ENCODE results near the gene TOR1A.

Gene TOR1A, protein sequence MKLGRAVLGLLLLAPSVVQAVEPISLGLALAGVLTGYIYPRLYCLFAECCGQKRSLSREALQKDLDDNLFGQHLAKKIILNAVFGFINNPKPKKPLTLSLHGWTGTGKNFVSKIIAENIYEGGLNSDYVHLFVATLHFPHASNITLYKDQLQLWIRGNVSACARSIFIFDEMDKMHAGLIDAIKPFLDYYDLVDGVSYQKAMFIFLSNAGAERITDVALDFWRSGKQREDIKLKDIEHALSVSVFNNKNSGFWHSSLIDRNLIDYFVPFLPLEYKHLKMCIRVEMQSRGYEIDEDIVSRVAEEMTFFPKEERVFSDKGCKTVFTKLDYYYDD

DNA sequence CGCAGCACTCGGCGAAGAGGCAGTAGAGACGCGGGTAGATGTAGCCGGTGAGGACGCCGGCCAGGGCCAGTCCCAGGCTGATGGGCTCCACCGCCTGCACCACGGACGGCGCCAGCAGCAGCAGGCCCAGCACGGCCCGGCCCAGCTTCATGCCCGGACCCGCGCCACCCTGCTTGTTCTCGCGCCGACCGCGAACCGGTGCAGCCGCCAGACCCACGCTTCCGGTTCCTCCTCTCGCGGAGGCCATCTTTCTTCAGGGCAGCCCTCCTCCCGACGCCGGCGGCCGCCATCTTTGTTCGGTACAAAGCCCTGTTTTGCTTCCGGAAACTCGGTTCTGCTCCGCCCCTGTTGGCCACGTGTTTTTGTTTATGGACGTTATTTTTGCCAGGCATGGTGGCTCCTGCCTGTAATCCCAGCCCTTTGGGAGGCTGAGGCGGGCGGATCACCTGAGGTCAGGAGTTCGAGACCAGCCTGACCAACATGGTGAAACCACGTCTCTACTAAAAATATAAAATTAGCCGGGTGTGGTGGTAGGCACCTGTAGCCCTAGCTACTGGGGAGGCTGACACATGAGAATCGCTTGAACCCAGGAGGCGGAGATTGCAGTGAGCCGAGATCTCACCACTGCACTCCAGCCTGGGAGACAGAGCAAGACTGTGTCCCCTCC is at the start of gene TOR1A:
Gene TOR1A (minus strand): TSS at position 202 of the 667 bp plus-strand sequence. CDS start 51 bp downstream, at position 151.
- DNase-seq (ENCODE audit: low spot score), result peak; percentile 90

DNA sequence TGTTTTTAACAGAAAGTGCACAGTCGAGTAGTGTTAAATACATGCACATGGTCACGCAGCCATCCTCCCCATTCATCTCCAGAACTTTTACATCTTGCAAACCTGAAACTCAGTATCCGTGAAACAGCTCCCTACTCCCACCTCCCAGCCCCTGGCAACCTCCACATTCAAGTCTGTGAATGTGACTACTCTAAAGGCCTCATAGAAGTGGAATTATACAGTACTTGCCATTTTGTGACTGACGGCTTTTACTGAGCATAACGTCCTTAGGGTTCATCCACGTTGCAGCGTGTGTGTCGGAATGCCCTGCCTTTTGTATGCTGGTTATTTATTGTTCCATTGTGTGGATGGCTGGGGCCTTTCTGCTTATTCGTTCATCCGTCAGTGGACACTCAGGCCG is 47.1 kb upstream of the TOR1A start:
- no peak for DNase-seq (ENCODE audit: low spot score)

DNA sequence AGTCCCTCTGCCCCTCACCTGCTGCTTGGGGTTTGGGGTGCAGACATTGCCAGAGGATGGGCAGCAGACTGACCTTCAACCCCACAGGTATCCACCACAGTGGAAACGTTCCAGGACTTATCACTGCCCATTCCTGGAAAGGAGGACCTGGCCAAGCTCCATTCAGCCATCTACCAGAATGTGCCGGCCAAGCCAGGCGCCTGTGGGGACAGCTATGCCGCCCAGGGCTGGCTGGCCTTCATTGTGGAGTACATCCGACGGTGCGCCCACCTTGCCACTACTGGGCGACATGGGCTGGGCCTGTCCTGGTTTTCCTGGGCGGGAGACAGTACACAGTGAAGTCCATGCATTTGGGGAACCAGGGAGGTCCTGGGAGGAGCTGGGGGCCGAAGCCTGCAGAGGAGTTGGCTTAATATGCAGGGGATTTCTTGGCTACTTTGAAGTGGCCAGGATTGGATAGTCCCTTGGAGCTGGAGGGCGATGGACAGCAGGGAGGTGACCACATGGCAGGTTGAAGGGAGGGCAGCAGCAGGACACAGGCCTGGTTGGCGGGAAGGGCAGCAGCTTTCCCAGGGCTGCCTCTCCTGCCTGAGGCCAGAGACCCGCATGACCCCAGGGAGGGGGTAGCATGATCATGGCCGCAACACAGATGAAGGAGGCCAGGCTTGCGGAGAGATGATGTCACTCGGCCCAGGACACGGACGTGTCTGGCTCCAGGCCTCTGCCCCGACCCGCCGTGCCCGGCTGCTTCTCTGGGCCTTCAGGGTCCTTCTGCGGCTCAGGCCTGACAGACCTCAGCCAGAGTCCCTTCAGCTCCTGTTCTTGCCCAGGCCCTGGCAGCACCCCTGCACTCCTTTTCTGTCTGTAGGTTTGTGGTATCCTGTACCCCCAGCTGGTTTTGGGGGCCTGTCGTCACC is 45.9 kb upstream of the TOR1A start:
- no peak for DNase-seq (ENCODE audit: low spot score)

DNA sequence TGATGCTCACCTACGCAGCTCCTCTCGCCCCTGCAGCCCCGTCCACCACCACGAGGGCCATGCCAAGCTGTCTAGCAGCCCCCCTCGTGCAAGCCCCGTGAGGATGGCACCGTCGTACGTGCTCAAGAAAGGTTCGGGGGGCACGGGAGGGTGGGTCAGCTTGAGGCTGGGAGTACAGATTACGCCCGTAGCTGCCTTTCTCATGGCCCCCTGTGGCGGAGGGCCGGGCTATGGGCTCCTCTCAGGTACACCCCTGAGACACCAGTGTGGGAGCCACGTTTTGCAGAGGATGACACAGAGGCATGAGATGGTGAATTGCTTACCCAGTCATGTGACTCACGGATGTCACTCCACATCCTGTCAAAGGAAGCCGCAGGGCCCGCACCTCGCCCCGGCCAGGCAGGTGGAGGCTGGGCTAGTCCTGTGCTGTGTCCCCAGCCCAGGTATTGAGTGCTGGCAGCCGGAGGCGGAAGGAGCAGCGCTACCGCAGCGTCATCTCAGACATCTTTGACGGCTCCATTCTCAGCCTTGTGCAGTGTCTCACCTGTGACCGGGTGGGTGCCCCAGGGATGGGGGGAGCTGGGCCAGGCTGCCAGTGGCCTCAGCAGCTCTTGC is 45.0 kb upstream of the TOR1A start:
- peak; percentile 96 for DNase-seq (ENCODE audit: low spot score)

DNA sequence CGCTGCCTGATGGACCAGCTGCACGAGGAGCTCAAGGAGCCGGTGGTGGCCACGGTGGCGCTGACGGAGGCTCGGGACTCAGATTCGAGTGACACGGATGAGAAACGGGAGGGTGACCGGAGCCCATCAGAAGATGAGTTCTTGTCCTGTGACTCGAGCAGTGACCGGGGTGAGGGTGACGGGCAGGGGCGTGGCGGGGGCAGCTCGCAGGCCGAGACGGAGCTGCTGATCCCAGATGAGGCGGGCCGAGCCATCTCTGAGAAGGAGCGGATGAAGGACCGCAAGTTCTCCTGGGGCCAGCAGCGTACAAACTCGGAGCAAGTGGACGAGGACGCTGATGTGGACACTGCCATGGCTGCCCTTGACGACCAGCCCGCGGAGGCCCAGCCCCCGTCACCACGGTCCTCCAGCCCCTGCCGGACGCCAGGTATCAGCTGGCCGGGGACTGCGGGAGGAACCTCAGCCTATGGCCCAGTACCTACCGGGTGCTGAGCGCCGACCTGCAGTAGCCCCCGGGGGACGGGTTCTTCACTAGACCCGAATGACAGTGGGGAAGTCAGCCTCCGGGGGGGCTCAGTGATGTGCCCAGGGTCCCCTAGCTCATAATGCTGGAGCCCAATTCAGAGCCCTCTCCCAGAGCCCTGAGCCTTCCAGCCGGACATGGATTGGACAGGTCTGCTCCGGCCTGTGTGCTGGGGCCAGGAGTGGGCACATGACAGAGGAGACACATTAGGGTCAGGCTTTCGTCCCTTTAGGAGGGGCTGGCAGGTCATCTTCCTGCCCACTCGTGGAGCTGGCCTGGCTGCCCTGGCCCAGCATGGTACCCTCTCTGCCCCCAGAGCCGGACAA is 44.3 kb upstream of the TOR1A start:
- DNase-seq (ENCODE audit: low spot score), result no peak

DNA sequence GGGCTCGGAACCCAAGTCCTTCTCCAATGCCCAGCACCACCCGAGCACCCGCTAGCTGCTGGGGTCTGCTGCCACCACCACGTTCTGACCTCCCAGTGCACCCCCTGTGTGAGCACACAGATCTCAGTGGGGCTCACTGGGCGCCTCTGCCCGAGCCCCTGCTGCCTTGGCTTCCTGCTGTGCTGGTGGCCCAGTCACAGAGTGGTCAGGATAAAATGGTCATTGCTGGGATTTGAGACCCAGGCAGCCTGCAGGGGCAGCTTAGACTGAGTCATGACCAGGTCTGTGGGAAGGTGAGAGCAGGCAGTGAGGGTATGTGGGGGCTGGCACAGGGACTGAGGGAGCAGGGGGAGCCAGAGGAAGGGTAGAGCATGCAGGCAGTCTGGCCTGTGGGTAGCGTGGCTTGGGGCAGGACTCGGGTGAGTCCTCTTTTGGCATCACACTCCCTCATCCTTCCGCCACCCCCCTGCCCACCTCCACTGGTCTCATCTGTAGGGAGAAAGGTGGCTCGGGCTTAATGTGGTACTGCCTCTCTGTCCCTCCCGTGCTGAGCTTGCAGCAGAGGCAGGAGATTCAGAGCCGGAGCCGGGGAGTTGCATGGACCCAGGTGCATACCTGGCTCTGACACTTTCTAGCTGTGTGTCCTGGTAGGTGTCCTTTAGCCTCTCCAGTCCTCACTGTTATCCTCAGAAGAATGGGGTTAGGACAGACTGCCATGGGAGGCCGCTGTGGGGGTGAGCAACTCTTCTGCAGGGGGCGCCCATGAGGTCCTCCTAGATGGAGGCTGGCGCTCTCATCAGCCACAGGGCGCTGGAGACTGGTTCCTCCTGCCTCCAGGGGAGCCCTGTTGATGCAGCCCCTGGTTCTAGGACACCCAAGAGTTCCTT is 43.4 kb upstream of the TOR1A start:
- DNase-seq (ENCODE audit: low spot score), result no peak

DNA sequence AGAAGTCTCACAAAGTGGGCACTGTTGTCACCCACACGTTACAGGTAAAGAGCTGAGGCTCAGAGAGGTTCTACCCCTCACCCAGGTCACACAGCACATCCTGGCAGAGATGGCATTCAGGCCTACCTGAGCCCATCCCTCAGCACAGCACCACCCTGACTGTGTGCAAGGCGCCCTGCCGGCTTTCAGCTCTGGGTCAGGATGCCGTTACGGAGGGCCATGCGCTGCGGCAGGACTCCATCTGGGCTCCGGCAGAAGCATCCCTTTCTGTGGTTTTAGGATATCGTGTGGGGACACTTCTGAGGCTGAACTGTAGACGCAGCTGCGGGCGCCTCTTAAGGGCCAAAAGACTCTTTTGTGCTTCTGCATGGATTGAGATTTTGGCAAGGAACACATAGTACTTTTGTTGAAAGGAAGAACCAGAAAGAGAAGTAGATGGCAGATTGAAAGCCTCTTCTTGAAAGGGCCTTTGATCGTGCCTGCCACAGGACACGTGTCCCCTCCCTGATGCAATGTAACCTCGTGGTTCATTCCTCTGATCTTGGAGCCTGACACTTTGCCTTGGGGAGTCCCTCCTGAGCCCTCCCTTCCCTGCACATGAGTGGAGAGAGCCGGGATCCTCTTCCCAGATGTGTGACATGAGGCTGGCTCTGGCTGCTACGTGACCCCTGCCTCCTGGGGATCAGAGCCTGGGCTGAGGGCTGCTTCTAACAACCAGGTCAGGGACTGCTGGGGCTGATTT is 42.6 kb upstream of the TOR1A start:
- DNase-seq (ENCODE audit: low spot score), result peak; percentile 72

DNA sequence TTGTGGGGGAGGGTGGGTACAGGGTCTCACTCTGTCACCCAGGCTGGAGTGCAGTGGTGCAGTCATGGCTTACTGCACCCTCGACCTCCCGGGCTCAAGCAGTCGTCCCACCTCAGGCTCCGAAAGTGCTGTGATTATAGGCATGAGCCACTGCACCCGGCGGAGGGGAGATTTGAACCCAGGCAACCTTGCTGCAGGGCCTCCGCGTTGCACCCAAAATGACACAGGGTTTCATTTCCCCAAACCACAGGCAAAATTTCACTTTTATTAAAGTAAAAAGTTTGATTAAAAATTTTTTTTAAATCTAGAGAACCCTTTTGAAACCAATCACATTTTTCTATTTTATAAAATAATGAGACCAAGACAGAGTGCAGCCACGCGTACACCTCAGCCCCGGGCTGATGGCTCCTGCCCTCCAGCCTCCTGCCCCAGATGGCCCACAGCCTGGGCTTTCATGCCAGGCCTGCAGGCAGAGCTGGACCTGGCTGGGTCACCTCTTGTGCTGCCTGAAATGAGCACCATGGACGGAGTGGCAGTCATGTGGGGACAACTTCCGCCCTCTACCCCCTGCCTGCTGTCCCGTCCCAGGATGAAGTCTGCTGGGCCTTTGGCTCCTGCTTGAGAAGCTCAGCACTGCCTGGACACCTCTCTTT is 41.9 kb upstream of the TOR1A start:
- no peak for DNase-seq (ENCODE audit: low spot score)

DNA sequence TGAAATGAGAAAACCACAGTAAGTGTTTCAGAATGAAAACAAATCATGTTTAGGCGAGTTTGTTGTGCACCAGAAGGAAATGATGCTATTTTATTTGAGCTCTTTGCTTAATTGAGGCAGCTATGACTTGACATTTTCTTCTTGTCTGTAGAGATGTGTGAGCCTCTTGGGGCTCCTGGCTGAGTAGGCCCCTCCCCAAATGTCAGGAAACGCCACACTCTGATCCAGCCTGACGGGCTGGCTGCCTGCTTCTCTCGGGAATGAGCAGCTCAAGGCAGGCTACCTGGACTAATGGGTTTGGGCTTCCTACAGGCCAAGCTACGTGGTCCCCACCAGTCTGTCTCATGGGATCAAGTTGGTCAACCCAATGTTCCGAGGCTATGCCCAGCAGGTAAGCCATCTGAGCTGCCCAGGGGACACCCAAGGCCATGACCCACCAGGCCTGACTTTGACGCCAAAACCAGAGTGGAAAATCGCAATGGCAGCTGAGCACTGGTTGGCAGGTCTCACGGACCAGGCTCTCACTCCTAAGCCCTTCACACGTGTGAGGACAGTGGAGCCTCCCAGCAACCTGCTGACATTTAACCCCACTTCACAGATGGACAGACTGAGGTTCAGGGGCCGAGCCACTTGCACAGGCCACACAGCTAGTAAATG is 41.2 kb upstream of the TOR1A start:
- DNase-seq (ENCODE audit: low spot score), result no peak

DNA sequence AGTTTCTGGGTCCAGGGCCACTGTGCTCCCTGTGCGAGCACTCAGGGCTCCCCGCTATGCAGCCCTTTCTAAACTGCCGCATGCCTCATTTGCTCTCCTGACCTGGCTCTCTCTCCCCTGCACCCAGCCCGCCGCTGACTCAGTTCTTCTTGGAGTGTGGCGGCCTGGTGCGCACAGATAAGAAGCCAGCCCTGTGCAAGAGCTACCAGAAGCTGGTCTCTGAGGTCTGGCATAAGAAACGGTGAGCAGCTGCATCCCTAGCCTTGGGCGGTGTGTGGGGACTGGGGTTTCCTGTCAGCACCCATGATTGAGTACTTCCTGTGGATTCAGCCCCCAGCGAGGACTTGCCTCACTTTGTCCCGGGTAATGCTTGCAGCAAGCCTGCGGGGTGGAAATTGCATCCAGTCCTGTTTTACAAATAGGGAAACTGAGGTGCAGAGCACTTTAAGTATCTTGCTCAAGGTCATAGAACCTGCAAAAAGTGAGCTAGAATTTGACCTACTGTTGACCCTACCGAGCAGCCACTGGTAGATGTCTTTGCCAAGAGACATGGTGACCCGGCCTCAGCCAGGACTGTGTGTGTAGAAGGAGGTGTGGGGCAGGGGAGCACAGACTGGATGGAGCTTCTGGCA is 39.2 kb upstream of the TOR1A start:
- DNase-seq (ENCODE audit: low spot score), result peak; percentile 79

DNA sequence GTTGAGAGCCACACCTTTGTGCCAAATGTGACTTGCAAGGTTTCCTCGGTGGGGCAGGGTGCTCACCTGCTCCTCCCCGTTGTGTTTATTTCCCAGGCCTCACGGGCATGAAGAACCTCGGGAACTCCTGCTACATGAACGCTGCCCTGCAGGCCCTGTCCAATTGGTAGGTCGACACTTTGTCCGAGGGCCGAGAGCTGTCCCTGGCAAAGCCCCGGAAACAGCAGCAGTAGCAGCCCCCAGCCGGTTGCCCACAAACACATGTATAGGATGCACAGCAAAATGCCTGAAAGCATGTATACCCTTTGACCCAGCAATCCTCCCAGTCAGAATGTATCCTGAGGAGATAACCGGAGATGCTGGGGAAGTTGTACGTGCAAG is 37.5 kb upstream of the TOR1A start:
- DNase-seq (ENCODE audit: low spot score), result no peak

DNA sequence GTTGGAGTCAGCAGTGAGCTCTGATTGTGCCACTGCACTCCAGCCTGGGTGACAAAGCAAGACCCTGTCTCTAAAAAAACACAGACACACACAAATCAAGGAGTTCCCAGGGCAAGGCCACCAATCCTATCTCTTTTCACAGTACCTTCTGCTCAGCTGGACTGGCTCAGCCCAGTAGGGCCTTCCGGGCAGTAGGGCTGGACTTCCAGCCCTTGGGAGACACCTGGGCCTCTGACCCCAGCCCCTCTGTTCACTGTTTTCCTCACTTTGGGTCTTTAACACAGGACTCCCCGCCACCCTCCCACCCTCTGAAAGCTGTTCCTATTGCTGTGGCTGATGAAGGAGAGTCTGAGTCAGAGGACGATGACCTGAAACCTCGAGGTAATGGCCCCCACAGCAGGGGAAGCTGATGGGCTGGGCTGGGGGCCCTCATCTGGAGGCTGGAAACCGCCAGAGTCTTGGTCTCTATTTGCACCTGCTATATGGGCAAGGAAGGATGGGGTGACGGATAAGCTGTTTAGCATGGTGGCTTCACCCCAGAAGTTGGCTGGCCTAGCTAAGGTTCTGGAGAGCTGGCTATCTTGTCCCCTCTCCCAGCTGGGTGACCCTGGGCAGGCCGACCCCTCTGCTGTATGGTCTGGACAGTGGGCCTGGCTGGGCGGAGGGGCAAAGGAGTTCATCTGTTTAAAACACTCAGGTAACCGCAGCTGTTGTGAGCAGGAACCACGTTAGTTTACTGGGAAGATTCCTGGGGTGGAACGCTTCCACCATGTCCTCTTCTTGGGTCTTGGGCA is 36.9 kb upstream of the TOR1A start:
- no peak for DNase-seq (ENCODE audit: low spot score)

DNA sequence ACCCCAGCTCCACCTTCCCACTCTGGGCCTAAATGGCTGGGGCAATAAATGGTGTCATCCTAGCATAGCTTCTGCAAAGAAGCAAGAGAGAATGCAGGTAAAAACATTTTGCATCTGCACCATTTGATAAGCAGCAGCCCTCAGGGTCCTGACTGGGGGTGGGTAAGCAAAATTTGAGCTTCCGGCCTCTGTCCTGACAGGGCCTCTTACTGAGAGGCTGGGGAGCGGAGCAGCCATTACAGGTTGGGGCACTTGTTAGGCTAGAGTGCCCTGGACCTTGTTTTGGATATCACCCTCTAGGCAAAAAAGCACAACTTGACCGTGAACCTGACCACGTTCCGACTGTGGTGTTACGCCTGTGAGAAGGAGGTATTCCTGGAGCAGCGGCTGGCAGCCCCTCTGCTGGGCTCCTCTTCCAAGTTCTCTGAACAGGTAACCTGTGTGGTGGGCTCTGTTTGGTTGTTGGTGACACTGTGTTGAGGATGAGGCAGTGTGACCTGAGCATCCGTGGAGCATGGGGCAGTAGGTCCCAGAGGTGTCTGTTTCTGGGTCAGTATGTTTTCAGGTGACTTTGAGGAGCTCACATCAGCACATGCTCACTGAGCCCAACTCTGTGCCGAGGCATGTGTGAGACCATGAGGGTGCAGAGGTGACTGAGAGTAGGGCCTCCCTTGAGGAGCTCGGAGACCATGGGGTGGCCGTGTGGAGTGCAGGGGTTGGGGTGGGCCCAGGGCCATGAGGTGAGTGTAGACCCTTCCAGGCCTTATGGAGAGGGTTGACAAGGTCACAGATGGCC is 34.4 kb upstream of the TOR1A start:
- DNase-seq (ENCODE audit: low spot score), result no peak

DNA sequence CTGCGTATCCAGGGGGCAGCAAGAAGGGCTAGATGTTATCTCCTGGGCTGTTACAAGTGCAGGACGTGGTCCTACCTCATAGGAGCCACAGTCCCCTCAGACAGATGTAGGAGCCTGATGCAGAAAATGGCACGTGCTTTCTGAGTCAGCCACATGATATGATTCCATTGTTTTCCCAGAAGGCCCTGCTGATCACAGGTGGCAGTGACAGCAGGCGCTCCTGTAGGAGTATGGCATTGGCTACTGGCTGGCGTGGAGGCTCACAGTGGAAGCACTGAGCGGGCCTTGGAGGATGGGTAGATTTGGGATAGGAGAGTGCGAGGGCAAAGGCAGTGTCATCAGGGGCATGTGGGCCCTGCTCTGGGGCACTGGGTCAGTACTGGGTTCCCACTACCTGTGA is 33.3 kb upstream of the TOR1A start:
- no peak for DNase-seq (ENCODE audit: low spot score)

DNA sequence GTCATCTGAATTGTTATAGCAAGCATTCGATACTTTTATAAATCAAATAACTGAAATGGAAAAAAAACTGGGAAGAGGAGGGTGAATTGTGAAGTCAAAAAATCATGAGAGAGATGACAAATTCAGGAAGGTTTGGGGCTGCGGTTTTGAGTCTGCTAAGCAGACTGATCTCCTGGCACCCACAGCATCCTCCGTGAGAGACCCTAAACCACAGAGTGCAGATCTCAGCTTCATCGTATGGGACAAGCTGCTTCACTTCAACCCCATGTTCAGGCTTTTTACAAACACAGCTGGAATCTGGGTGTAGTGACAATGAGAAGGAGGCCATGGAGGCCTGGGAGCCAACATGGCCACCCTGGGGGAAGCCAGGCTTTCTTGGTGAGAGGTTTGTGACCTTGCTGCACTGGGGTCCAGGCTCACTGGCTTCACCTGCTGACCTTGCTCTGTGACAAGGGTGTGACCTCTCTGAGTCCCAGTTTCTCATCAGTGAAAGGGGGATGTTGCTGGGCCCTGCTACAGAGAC is 30.7 kb upstream of the TOR1A start:
- DNase-seq (ENCODE audit: low spot score), result no peak

DNA sequence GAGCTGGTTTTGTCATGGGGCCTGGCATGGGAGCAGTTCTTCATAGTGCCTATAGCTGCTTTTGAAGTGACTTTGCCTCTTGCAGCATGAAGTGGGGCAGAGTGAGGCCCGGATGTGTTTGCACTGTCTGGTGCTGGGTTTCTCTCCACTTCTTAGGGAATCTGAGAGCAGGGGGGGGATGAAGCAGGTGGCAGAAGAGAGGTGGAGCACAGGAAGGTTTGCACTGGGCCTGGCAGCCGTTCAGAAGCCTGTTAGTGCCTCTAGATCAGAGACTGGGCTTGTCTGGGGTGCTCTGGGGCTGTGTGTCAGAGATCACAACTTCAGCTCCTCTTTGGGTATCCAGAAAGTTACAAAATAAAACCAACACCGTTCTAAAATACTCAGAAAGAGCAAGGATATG is 29.7 kb upstream of the TOR1A start:
- no peak for DNase-seq (ENCODE audit: low spot score)

Data from CD4-positive, alpha-beta T cell treated with Interleukin-6 at 100 ng/mL for 8 hours (primary cell).